Measurements from ENCODE around the gene LDB2.

LDB2 gene

GRCh38 chr4:16866974-16867373 is 31.5 kb downstream of the LDB2 start:
- no peak for DNase-seq (ENCODE audit: low read depth)
- TF ChIP-seq MAX (IDR thresholded peaks at IDR 0.05; ENCODE audit: low read depth, low read length) (no peak), CTCF (IDR thresholded peaks at IDR 0.05; ENCODE audit: low read depth, low read length) (no peak), MYC (IDR thresholded peaks at IDR 0.05; ENCODE audit: low read depth, low read length) (no peak), POLR2A (IDR thresholded peaks at IDR 0.05; ENCODE audit: extremely low read depth, insufficient read length) (no peak)
- H3K4me3 ChIP-seq (ENCODE audit: low read depth, low read length), result no peak overlapping the region

DNA sequence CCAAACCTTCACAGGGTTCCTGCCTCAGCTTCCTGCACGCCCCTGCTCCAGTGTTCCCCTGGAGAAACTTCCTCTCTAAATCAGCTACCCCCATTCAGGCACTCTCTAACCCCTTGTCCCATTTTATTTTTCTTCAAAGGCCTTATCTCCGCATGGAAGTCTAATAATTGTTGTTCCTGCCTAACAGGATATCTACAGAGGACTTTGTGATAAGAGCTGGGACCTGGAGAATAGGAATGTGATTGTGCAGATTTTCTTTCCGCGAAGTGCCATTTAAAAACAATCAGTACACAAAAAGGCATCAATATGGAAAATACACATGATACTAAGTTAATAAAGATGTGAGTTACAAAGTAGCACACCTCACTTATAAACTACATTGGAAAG is 32.6 kb downstream of the LDB2 start:
- no peak for TF ChIP-seq CTCF (IDR thresholded peaks at IDR 0.05; ENCODE audit: low read depth, low read length)
- no peak for TF ChIP-seq MYC (IDR thresholded peaks at IDR 0.05; ENCODE audit: low read depth, low read length)
- no peak for TF ChIP-seq POLR2A (IDR thresholded peaks at IDR 0.05; ENCODE audit: extremely low read depth, insufficient read length)
- no peak for TF ChIP-seq MAX (IDR thresholded peaks at IDR 0.05; ENCODE audit: low read depth, low read length)
- no peak for DNase-seq (ENCODE audit: low read depth)
- no peak overlapping the region for H3K4me3 ChIP-seq (ENCODE audit: low read depth, low read length)

- no peak overlapping the region for H3K4me3 ChIP-seq (ENCODE audit: low read depth, low read length)
Measured at GRCh38 chr4:16865209-16865896, 33.1 kb downstream of the LDB2 start.

GRCh38 chr4:16864199-16864598 is 34.2 kb downstream of the LDB2 start:
- no peak overlapping the region for H3K4me3 ChIP-seq (ENCODE audit: low read depth, low read length)
- TF ChIP-seq MAX (IDR thresholded peaks at IDR 0.05; ENCODE audit: low read depth, low read length), result no peak
- TF ChIP-seq CTCF (IDR thresholded peaks at IDR 0.05; ENCODE audit: low read depth, low read length), result no peak
- TF ChIP-seq MYC (IDR thresholded peaks at IDR 0.05; ENCODE audit: low read depth, low read length), result no peak
- TF ChIP-seq POLR2A (IDR thresholded peaks at IDR 0.05; ENCODE audit: extremely low read depth, insufficient read length), result no peak
- DNase-seq (ENCODE audit: low read depth), result no peak

More at GRCh38 chr4:16865209-16865896, 33.1 kb downstream of the LDB2 start:
- DNase-seq (ENCODE audit: low read depth), result no peak
- no peak for TF ChIP-seq MAX (IDR thresholded peaks at IDR 0.05; ENCODE audit: low read depth, low read length)
- no peak for TF ChIP-seq MYC (IDR thresholded peaks at IDR 0.05; ENCODE audit: low read depth, low read length)
- no peak for TF ChIP-seq POLR2A (IDR thresholded peaks at IDR 0.05; ENCODE audit: extremely low read depth, insufficient read length)
- TF ChIP-seq CTCF (IDR thresholded peaks at IDR 0.05; ENCODE audit: low read depth, low read length), result no peak

- no peak for DNase-seq (ENCODE audit: low read depth)
- TF ChIP-seq POLR2A (IDR thresholded peaks at IDR 0.05; ENCODE audit: extremely low read depth, insufficient read length) (no peak), MYC (IDR thresholded peaks at IDR 0.05; ENCODE audit: low read depth, low read length) (no peak), MAX (IDR thresholded peaks at IDR 0.05; ENCODE audit: low read depth, low read length) (no peak), CTCF (IDR thresholded peaks at IDR 0.05; ENCODE audit: low read depth, low read length) (no peak)
- H3K4me3 ChIP-seq (ENCODE audit: low read depth, low read length), result no peak overlapping the region
Measured at GRCh38 chr4:16862697-16863096, 35.7 kb downstream of the LDB2 start.
